ENCODE data around the gene OR14A16.

GRCh38 chr1:247769603-247770002, 54.3 kb downstream of the OR14A16 start:
- TF ChIP-seq CTCF (conservative IDR thresholded peaks at IDR 0.05; ENCODE audit: low read depth, low read length) (no peak), POLR2A (IDR thresholded peaks at IDR 0.05; ENCODE audit: low read depth, low read length) (no peak), RFX5 (IDR thresholded peaks at IDR 0.05; ENCODE audit: low read depth, low read length) (no peak), BHLHE40 (IDR thresholded peaks at IDR 0.05; ENCODE audit: low read depth, low read length) (no peak), MAFK (IDR thresholded peaks at IDR 0.05; ENCODE audit: low read depth, low read length) (peak; percentile 96), CHD1 (IDR thresholded peaks at IDR 0.05; ENCODE audit: low read depth, low read length) (no peak), MXI1 (IDR thresholded peaks at IDR 0.05; ENCODE audit: borderline replicate concordance, low read depth, low read length) (no peak)
- TF ChIP-seq, protein P1, sequence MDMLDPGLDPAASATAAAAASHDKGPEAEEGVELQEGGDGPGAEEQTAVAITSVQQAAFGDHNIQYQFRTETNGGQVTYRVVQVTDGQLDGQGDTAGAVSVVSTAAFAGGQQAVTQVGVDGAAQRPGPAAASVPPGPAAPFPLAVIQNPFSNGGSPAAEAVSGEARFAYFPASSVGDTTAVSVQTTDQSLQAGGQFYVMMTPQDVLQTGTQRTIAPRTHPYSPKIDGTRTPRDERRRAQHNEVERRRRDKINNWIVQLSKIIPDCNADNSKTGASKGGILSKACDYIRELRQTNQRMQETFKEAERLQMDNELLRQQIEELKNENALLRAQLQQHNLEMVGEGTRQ (IDR thresholded peaks at IDR 0.05; ENCODE audit: low read depth, low read length), result no peak

Measured in IMR-90 (cell line).